Measurements from ENCODE around the gene CHRM4.

Gene CHRM4

GRCh38 chr11:46418751-46419150, 27.2 kb upstream of the CHRM4 start:
- no peak overlapping the region for H2BK5ac ChIP-seq (ENCODE audit: low read depth, low read length, poor library complexity, severe bottlenecking)
- H3K4me2 ChIP-seq (ENCODE audit: low read length, poor library complexity, severe bottlenecking), result no peak overlapping the region
- no peak for DNase-seq
- no peak overlapping the region for H2BK12ac ChIP-seq (ENCODE audit: low read length in 2 of 2)
- no peak overlapping the region for H4K8ac ChIP-seq (ENCODE audit: low read length)
- H3K27ac ChIP-seq (ENCODE audit: low read length, poor library complexity, severe bottlenecking), result no peak overlapping the region
- no peaks in the 10 kb centered on the region for H3K9me3 ChIP-seq (ENCODE audit: control insufficient read depth, low read length)
- H3K14ac ChIP-seq (ENCODE audit: low read length in 2 of 2), result no peak overlapping the region
- no peaks in the 10 kb centered on the region for H3K27me3 ChIP-seq (ENCODE audit: control insufficient read depth in 1 of 2, insufficient read depth in 1 of 2, low read length in 2 of 2)
- no peak overlapping the region for H3K4me3 ChIP-seq (ENCODE audit: insufficient read depth in 1 of 2, low read depth in 1 of 2, low read length in 2 of 2)
- H3K79me1 ChIP-seq (replicated peaks; ENCODE audit: low read length, poor library complexity, severe bottlenecking), result peaks cover 6% of the 10 kb centered on the region
- peaks cover 36 to 79% of the 10 kb centered on the region in 2 experiments for H3K36me3 ChIP-seq (ENCODE audit: control insufficient read depth in 1 of 2, insufficient read depth in 2 of 2, low read depth in 1 of 2, low read length in 2 of 2)
- H3K4me1 ChIP-seq (ENCODE audit: control insufficient read depth, insufficient read depth, low read depth, low read length), result peaks cover 8% of the 10 kb centered on the region
- WGBS, result 100% methylated on average over 4 of the region's 5 CpGs
- no peak overlapping the region for H3K9ac ChIP-seq (ENCODE audit: low read length)
- H2AFZ ChIP-seq (ENCODE audit: low read depth, low read length), result no peak overlapping the region
- no peak overlapping the region for H3K18ac ChIP-seq (ENCODE audit: low read depth in 1 of 2, low read length in 2 of 2)
- H2BK120ac ChIP-seq (ENCODE audit: low read depth, low read length), result no peak overlapping the region
- H4K91ac ChIP-seq (ENCODE audit: low read length), result no peak overlapping the region
- no peak overlapping the region for H3K4ac ChIP-seq (ENCODE audit: low read depth in 1 of 2, low read length in 2 of 2)
- H3K23ac ChIP-seq (ENCODE audit: low read length in 2 of 2), result no peak overlapping the region
- no peak overlapping the region for H2AK5ac ChIP-seq (ENCODE audit: low read length, severe bottlenecking)
- no peak overlapping the region for H2BK15ac ChIP-seq (ENCODE audit: low read depth, poor library complexity, severe bottlenecking)

DNA sequence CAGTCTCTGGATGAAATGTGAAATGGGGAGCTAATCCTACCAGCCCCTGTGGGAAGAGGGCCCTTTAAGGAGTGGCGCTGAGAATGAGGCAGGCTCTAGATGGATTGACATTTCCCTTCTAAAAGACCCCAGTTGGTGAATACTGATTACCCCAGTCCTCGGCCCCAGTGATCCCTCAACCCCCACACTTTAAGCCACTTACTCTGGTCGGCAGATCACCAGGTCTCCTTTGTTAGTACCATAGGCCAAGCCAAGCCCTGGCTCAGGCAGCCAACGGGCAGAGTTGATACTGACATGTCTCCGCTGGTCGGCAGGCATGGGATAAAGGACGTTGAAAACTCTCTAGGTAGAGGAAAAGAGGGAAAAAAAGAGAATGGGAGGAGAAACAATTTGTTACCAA, 26.1 kb upstream of the CHRM4 start:
- H3K18ac ChIP-seq (ENCODE audit: low read depth in 1 of 2, low read length in 2 of 2), result no peak overlapping the region
- no peaks in the 10 kb centered on the region for H3K27me3 ChIP-seq (ENCODE audit: control insufficient read depth in 1 of 2, insufficient read depth in 1 of 2, low read length in 2 of 2)
- H2AFZ ChIP-seq (ENCODE audit: low read depth, low read length), result no peak overlapping the region
- no peak for DNase-seq
- H2BK12ac ChIP-seq (ENCODE audit: low read length in 2 of 2), result no peak overlapping the region
- H4K8ac ChIP-seq (ENCODE audit: low read length), result no peak overlapping the region
- no peak overlapping the region for H2BK120ac ChIP-seq (ENCODE audit: low read depth, low read length)
- H3K36me3 ChIP-seq (ENCODE audit: control insufficient read depth in 1 of 2, insufficient read depth in 2 of 2, low read depth in 1 of 2, low read length in 2 of 2), result peaks cover 41 to 83% of the 10 kb centered on the region in 2 experiments
- H3K9ac ChIP-seq (ENCODE audit: low read length), result no peak overlapping the region
- 96% methylated on average over 7 of the region's 7 CpGs for WGBS
- H3K4me2 ChIP-seq (ENCODE audit: low read length, poor library complexity, severe bottlenecking), result no peak overlapping the region
- H3K4me1 ChIP-seq (ENCODE audit: control insufficient read depth, insufficient read depth, low read depth, low read length), result peaks cover 9% of the 10 kb centered on the region
- no peak overlapping the region for H3K14ac ChIP-seq (ENCODE audit: low read length in 2 of 2)
- H3K4ac ChIP-seq (ENCODE audit: low read depth in 1 of 2, low read length in 2 of 2), result no peak overlapping the region
- H4K91ac ChIP-seq (ENCODE audit: low read length), result no peak overlapping the region
- H3K9me3 ChIP-seq (ENCODE audit: control insufficient read depth, low read length), result no peaks in the 10 kb centered on the region
- no peak overlapping the region for H3K23ac ChIP-seq (ENCODE audit: low read length in 2 of 2)
- no peak overlapping the region for H3K4me3 ChIP-seq (ENCODE audit: insufficient read depth in 1 of 2, low read depth in 1 of 2, low read length in 2 of 2)
- H2BK5ac ChIP-seq (ENCODE audit: low read depth, low read length, poor library complexity, severe bottlenecking), result no peak overlapping the region
- peaks cover 4% of the 10 kb centered on the region for H3K79me1 ChIP-seq (replicated peaks; ENCODE audit: low read length, poor library complexity, severe bottlenecking)
- H3K27ac ChIP-seq (ENCODE audit: low read length, poor library complexity, severe bottlenecking), result no peak overlapping the region
- H2AK5ac ChIP-seq (ENCODE audit: low read length, severe bottlenecking), result no peak overlapping the region
- H2BK15ac ChIP-seq (ENCODE audit: low read depth, poor library complexity, severe bottlenecking), result no peak overlapping the region

GRCh38 chr11:46414879-46415278, 23.3 kb upstream of the CHRM4 start:
- H4K8ac ChIP-seq (ENCODE audit: low read length), result no peak overlapping the region
- H2BK15ac ChIP-seq (ENCODE audit: low read depth, poor library complexity, severe bottlenecking), result no peak overlapping the region
- H2BK12ac ChIP-seq (ENCODE audit: low read length in 2 of 2), result no peak overlapping the region
- H2AK5ac ChIP-seq (ENCODE audit: low read length, severe bottlenecking), result no peak overlapping the region
- no peak overlapping the region for H3K4me2 ChIP-seq (ENCODE audit: low read length, poor library complexity, severe bottlenecking)
- H3K9me3 ChIP-seq (ENCODE audit: control insufficient read depth, low read length), result no peaks in the 10 kb centered on the region
- H3K4ac ChIP-seq (ENCODE audit: low read depth in 1 of 2, low read length in 2 of 2), result no peak overlapping the region
- H3K9ac ChIP-seq (ENCODE audit: low read length), result no peak overlapping the region
- WGBS, result 65% methylated on average over 3 of the region's 3 CpGs
- H3K27me3 ChIP-seq (ENCODE audit: control insufficient read depth in 1 of 2, insufficient read depth in 1 of 2, low read length in 2 of 2), result no peaks in the 10 kb centered on the region
- H2BK120ac ChIP-seq (ENCODE audit: low read depth, low read length), result no peak overlapping the region
- H3K4me1 ChIP-seq (ENCODE audit: control insufficient read depth, insufficient read depth, low read depth, low read length), result peaks cover 9% of the 10 kb centered on the region
- peaks cover 33 to 70% of the 10 kb centered on the region in 2 experiments for H3K36me3 ChIP-seq (ENCODE audit: control insufficient read depth in 1 of 2, insufficient read depth in 2 of 2, low read depth in 1 of 2, low read length in 2 of 2)
- H3K79me1 ChIP-seq (replicated peaks; ENCODE audit: low read length, poor library complexity, severe bottlenecking), result peaks cover 1% of the 10 kb centered on the region
- no peak overlapping the region for H2BK5ac ChIP-seq (ENCODE audit: low read depth, low read length, poor library complexity, severe bottlenecking)
- no peak overlapping the region for H2AFZ ChIP-seq (ENCODE audit: low read depth, low read length)
- no peak overlapping the region for H3K18ac ChIP-seq (ENCODE audit: low read depth in 1 of 2, low read length in 2 of 2)
- H3K27ac ChIP-seq (ENCODE audit: low read length, poor library complexity, severe bottlenecking), result no peak overlapping the region
- no peak for DNase-seq
- H3K14ac ChIP-seq (ENCODE audit: low read length in 2 of 2), result no peak overlapping the region
- H4K91ac ChIP-seq (ENCODE audit: low read length), result no peak overlapping the region
- H3K23ac ChIP-seq (ENCODE audit: low read length in 2 of 2), result no peak overlapping the region
- H3K4me3 ChIP-seq (ENCODE audit: insufficient read depth in 1 of 2, low read depth in 1 of 2, low read length in 2 of 2), result no peak overlapping the region

DNA sequence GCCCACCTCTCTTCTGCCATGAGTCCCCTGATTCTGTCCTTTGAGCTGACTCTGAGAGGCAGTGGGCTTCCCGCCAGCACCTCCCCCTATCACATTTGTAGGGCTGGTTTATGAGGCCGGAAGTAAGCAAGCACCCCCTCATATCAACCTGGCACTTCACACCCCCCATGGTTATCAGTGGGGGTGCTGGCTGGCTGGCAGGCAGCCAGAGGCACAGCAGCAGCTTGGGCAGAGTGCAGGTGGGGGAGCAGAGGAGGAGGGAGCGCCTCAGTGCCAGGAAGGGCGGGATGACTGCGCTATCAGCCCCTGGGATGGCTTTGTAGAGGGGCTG, 22.9 kb upstream of the CHRM4 start:
- Histone ChIP-seq H3K9me3 (ENCODE audit: control insufficient read depth, low read length) (no peaks in the 10 kb centered on the region), H3K23ac (ENCODE audit: low read length in 2 of 2) (no peak overlapping the region), H3K14ac (ENCODE audit: low read length in 2 of 2) (no peak overlapping the region), H3K4me2 (ENCODE audit: low read length, poor library complexity, severe bottlenecking) (no peak overlapping the region), H3K79me1 (replicated peaks; ENCODE audit: low read length, poor library complexity, severe bottlenecking) (peaks cover 1% of the 10 kb centered on the region), H3K27ac (ENCODE audit: low read length, poor library complexity, severe bottlenecking) (no peak overlapping the region), H2BK120ac (ENCODE audit: low read depth, low read length) (no peak overlapping the region), H2BK15ac (ENCODE audit: low read depth, poor library complexity, severe bottlenecking) (no peak overlapping the region), H4K8ac (ENCODE audit: low read length) (no peak overlapping the region), H3K4ac (ENCODE audit: low read depth in 1 of 2, low read length in 2 of 2) (no peak overlapping the region), H2BK12ac (ENCODE audit: low read length in 2 of 2) (no peak overlapping the region), H3K4me1 (ENCODE audit: control insufficient read depth, insufficient read depth, low read depth, low read length) (peaks cover 9% of the 10 kb centered on the region), H4K91ac (ENCODE audit: low read length) (no peak overlapping the region), H2AFZ (ENCODE audit: low read depth, low read length) (no peak overlapping the region), H2BK5ac (ENCODE audit: low read depth, low read length, poor library complexity, severe bottlenecking) (no peak overlapping the region), H3K9ac (ENCODE audit: low read length) (no peak overlapping the region), H3K27me3 (ENCODE audit: control insufficient read depth in 1 of 2, insufficient read depth in 1 of 2, low read length in 2 of 2) (no peaks in the 10 kb centered on the region), H2AK5ac (ENCODE audit: low read length, severe bottlenecking) (no peak overlapping the region), H3K4me3 (ENCODE audit: insufficient read depth in 1 of 2, low read depth in 1 of 2, low read length in 2 of 2) (no peak overlapping the region), H3K18ac (ENCODE audit: low read depth in 1 of 2, low read length in 2 of 2) (no peak overlapping the region), H3K36me3 (ENCODE audit: control insufficient read depth in 1 of 2, insufficient read depth in 2 of 2, low read depth in 1 of 2, low read length in 2 of 2) (peaks cover 35 to 71% of the 10 kb centered on the region in 2 experiments)
- WGBS, result 92% methylated on average over 4 of the region's 5 CpGs
- no peak for DNase-seq

All from mesenchymal stem cell (in vitro differentiated cells and primary cell).